Cardiac muscle cell (in vitro differentiated cells and primary cell): Measurements from ENCODE around the gene MAU2. TPM values are rescaled to one million over a fixed set of nuclear protein-coding genes. Genes with fewer than 3 reads are reported as not detected.
A peak's percentile ranks its signal among the peaks of the same experiment; 100 is the strongest.

Source experiments
- DNase-seq, 2 donors: peaks; one replicate each; pipeline versions ENCODE4 v3.0.0 to v3.0.0-alpha.2; 2010 to 2017; ENCODE audit warnings: low read depth in 1 of 2, low spot score in 1 of 2
- H3K27ac ChIP-seq: fragments of 200-600 bp; sonication (generic); 2 replicates; pipeline ENCODE4 v1.5.1; 2016
- H3K27me3 ChIP-seq: fragments of 200-600 bp; sonication (generic); 2 replicates; pipeline ENCODE4 v1.6.0; 2016; ENCODE audit warnings: control low read depth
- H3K36me3 ChIP-seq: fragments of 200-600 bp; sonication (generic); 2 replicates; pipeline ENCODE4 v1.5.1; 2016; ENCODE audit warnings: control low read depth
- H3K4me1 ChIP-seq: fragments of 200-600 bp; sonication (generic); 2 replicates; pipeline ENCODE4 v1.8.1; 2017; ENCODE audit warnings: low read depth, mild to moderate bottlenecking, mixed run types
- H3K4me3 ChIP-seq: fragments of 200-600 bp; sonication (generic); 2 replicates; pipeline ENCODE4 v1.5.1; 2016; ENCODE audit warnings: mild to moderate bottlenecking
- H3K9me3 ChIP-seq: fragments of 200-600 bp; sonication (generic); 2 replicates; pipeline ENCODE4 v1.5.1; 2017; ENCODE audit warnings: low read depth, mild to moderate bottlenecking, control low read depth
- polyA plus RNA-seq: library from polyadenylated mRNA; unstranded; fragments of >200 nt; fragmentation: Nextera tagmentation; extraction: Ambion mirVana; gene quantifications from 2 replicates; pipeline ENCODE4 v1.2.1, GENCODE V29; 2016
- total RNA-seq: library from RNA; depleted of rRNA; stranded (reverse); fragments of >200 nt; gene quantifications from 2 replicates; pipeline ENCODE4 v1.2.3, GENCODE V29; 2016
- TF ChIP-seq, protein P1 (sequence below): IDR thresholded peaks from 2 replicates; pipeline ENCODE4 v1.5.1; 2012; ENCODE audit warnings: low read depth, mild to moderate bottlenecking, low read length

The MAU2 gene, protein sequence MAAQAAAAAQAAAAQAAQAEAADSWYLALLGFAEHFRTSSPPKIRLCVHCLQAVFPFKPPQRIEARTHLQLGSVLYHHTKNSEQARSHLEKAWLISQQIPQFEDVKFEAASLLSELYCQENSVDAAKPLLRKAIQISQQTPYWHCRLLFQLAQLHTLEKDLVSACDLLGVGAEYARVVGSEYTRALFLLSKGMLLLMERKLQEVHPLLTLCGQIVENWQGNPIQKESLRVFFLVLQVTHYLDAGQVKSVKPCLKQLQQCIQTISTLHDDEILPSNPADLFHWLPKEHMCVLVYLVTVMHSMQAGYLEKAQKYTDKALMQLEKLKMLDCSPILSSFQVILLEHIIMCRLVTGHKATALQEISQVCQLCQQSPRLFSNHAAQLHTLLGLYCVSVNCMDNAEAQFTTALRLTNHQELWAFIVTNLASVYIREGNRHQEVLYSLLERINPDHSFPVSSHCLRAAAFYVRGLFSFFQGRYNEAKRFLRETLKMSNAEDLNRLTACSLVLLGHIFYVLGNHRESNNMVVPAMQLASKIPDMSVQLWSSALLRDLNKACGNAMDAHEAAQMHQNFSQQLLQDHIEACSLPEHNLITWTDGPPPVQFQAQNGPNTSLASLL
- total RNA-seq (46.0 and 78.5 TPM in 2 replicates), polyA plus RNA-seq (43.6 and 53.9 TPM in 2 replicates)

DNA sequence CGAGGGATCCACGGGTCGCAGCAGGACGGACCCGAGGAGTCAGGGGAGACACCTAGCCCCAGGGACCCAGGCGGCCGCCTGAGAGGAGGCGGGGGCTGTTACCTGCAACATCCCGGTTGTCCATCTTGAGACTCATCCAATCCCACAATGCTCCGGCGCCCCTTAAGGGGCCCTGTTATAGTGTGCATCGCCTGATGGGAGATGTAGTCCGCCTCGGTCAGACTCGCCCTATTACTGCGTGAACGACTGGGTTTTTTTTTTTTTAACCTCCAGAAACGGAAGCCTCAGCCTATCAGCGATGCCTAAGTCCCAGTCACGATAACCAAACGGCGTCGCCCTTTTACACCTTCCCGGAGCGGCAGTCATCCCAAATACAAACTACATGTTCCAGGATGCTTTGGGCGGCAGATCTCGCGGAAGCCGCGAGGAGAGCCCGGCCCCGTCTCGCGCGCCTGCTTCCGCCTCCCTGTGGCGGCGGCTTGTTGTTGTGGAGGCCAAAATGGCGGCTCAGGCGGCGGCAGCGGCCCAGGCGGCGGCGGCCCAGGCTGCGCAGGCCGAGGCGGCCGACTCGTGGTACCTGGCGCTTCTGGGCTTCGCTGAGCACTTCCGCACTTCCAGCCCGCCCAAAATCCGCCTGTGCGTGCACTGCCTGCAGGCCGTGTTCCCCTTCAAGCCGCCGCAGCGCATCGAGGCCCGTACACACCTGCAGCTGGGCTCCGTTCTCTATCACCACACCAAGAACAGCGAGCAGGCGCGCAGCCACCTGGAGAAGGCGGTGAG is at the start of gene MAU2, which contains the start of gene SUGP1:
Gene MAU2, plus strand, starts transcription at position 469 of the 780 bp plus-strand sequence. Its CDS starts 31 bp downstream, at position 500.
Gene SUGP1, minus strand, starts transcription at position 149 of the 780 bp plus-strand sequence. Its CDS starts 13 bp downstream, at position 136.
- TF ChIP-seq, protein P1, sequence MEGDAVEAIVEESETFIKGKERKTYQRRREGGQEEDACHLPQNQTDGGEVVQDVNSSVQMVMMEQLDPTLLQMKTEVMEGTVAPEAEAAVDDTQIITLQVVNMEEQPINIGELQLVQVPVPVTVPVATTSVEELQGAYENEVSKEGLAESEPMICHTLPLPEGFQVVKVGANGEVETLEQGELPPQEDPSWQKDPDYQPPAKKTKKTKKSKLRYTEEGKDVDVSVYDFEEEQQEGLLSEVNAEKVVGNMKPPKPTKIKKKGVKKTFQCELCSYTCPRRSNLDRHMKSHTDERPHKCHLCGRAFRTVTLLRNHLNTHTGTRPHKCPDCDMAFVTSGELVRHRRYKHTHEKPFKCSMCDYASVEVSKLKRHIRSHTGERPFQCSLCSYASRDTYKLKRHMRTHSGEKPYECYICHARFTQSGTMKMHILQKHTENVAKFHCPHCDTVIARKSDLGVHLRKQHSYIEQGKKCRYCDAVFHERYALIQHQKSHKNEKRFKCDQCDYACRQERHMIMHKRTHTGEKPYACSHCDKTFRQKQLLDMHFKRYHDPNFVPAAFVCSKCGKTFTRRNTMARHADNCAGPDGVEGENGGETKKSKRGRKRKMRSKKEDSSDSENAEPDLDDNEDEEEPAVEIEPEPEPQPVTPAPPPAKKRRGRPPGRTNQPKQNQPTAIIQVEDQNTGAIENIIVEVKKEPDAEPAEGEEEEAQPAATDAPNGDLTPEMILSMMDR: peak; percentile 36
- H3K4me3 ChIP-seq: peak within 1 kb of the TSS; percentile 90
- H3K9me3 ChIP-seq: no peaks in the 10 kb centered on the region
- peaks cover 19% of the 10 kb centered on the region for H3K4me1 ChIP-seq
- DNase-seq: peak; percentile 93 to 94
- H3K27ac ChIP-seq: peak within 1 kb of the TSS; percentile 98
- H3K36me3 ChIP-seq: peaks cover 20% of the 10 kb centered on the region
- no peaks in the 10 kb centered on the region for H3K27me3 ChIP-seq

DNA sequence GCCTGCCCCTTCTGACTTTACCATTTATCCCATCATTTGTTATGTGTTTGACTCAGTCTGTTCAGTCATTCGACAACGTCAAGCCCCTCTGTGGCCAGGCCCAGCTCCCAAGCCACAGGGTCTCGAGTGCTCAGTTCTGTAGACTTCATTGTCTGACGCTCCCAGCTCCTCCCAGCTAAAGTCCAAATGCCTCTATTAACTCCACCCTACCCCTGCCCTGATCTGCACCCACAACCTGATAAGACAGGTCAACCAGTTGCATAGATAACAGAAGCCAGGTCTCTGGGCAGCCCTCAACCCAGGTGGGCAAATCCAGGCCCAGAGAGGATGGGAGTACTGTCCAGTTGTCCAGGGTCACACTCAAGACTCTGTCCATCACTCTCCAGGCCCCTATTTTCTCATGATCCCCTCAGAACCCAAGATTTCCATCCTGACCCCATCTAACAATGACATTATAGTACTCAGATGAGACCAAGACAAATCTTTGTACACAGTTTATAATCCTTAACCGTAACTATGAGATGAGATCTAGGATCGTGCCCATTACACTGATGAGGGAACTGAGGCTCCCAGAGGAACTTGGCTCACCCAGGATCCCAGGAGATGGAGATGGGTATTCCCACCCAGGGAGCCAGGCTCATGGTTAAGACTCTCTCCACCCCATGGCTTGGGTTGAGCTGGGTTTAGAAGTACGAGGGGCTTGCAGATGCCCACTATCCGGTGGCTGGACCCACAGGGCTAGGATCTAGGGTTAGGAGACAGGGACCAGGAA is 48.6 kb upstream of the MAU2 start:
- no peaks in the 10 kb centered on the region for H3K4me1 ChIP-seq
- H3K4me3 ChIP-seq: peak overlapping the region; percentile 65
- no peaks in the 10 kb centered on the region for H3K9me3 ChIP-seq
- no peaks in the 10 kb centered on the region for H3K27me3 ChIP-seq
- peaks cover 7% of the 10 kb centered on the region for H3K36me3 ChIP-seq
- H3K27ac ChIP-seq: no peak overlapping the region
- TF ChIP-seq, protein P1: no peak
- DNase-seq: no peak

DNA sequence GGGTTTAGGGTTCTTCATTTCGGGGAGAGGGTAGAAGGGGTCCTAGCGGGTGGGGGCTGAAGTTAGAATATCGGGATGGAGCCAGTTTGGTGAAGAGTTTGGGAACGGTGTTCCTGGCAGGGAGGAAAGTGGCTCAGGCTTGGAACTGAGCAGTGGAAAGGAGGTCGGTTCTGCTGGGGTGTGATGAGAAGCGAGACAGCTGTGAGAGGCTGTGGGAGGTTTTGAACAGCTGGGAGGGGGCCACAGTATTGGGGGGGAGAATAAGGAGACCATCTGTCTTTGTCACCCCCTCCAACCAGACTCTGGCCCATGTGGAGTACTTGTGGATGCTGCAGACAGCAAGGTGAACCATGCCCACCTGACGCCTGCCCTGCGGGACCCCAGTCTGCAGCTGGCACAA is 46.5 kb upstream of the MAU2 start:
- TF ChIP-seq, protein P1: no peak
- H3K27ac ChIP-seq: no peak overlapping the region
- H3K4me1 ChIP-seq: no peaks in the 10 kb centered on the region
- H3K36me3 ChIP-seq: peaks cover 17% of the 10 kb centered on the region
- H3K4me3 ChIP-seq: no peak overlapping the region
- DNase-seq: no peak
- H3K9me3 ChIP-seq: no peaks in the 10 kb centered on the region
- H3K27me3 ChIP-seq: no peaks in the 10 kb centered on the region

DNA sequence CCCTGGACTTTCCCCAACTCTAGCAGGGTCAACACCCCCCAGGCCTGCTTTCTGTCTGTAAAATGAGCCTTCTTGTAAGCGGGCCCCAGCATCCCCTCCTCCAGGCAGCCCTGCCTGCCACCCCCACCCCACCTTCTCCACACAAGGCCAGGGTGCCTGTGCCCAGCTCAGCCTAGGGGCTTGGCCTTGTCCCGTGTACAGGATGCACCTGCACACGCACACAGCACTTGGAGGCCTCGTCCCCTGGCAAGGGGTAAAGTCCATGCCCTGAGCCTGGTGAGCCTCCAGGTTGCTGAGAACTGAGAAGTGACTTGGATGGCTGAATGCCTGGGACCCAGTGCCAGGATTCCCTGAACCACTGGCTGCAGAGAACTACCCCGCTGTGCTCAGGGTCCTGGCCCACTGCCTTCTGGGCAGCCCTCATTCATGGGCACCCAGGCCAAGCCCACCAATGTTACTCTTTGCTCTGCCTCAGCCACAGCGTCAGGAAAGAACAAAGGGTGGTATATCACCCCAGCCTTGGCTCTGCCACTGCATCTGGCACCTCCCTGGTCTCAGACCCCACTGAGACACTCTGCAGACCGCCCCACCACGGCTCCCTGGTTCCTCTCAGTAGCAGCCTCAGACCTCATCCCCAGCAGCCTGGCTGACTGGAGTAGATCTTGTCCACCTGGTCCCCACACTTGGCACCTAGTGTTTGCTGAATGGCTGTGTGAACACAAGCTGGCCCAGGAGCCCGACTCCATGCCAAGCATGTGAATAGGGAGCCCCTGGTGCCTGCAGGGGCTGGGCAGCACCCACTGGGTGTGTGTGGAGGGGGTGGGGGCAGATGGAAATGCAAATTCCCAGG is 45.7 kb upstream of the MAU2 start:
- TF ChIP-seq, protein P1: no peak
- Histone ChIP-seq H3K4me1 (no peaks in the 10 kb centered on the region), H3K36me3 (peaks cover 19% of the 10 kb centered on the region), H3K27me3 (no peaks in the 10 kb centered on the region), H3K4me3 (no peak overlapping the region), H3K9me3 (no peaks in the 10 kb centered on the region), H3K27ac (no peak overlapping the region)
- no peak for DNase-seq
